ENCODE data around the gene PDZRN3. TPM values are rescaled to one million over a fixed set of nuclear protein-coding genes. Genes with fewer than 3 reads are reported as not detected.

PDZRN3 gene
- total RNA-seq, 1 donor from 2014 or later = 3.4 TPM

- Mint-ChIP-seq H3K27ac (no peak overlapping the region), H3K4me1 (peaks cover 24% of the 10 kb centered on the region)
- no peaks in the 10 kb centered on the region for H3K79me2 ChIP-seq (ENCODE audit: low read depth)
Observed at GRCh38 chr3:73552700-73553099, 72.0 kb downstream of the PDZRN3 start.

GRCh38 chr3:73550032-73550431 is 74.7 kb downstream of the PDZRN3 start:
- no peaks in the 10 kb centered on the region for H3K9me3 Mint-ChIP-seq
- Histone ChIP-seq H3K27ac (no peak overlapping the region), H3K27me3 (no peaks in the 10 kb centered on the region), H4K20me1 (ENCODE audit: low read depth) (no peaks in the 10 kb centered on the region), H3K4me2 (no peak overlapping the region), H3K9ac (no peak overlapping the region), H3K4me1 (peaks cover 2% of the 10 kb centered on the region), H2AFZ (replicated peaks) (no peak overlapping the region), H3F3A (ENCODE audit: low read depth) (no peaks in the 10 kb centered on the region), H3K4me3 (no peak overlapping the region), H3K9me3 (ENCODE audit: low read depth) (no peaks in the 10 kb centered on the region), H3K79me2 (ENCODE audit: low read depth) (no peaks in the 10 kb centered on the region), H3K36me3 (no peaks in the 10 kb centered on the region)
- TF ChIP-seq EZH2phosphoT487 (IDR thresholded peaks at IDR 0.05) = no peak
- no peak for TF ChIP-seq EZH2 (IDR thresholded peaks at IDR 0.05)
- no peak for TF ChIP-seq CTCF (IDR thresholded peaks at IDR 0.05)
- H3K4me3 Mint-ChIP-seq = no peak overlapping the region
- no peaks in the 10 kb centered on the region for H3K27me3 Mint-ChIP-seq (ENCODE audit: insufficient read depth, low read depth)
- no peak overlapping the region for H3K27ac Mint-ChIP-seq
- H3K36me3 Mint-ChIP-seq = peaks cover 2% of the 10 kb centered on the region
- peaks cover 13% of the 10 kb centered on the region for H3K4me1 Mint-ChIP-seq
- DNase-seq (ENCODE audit: low spot score) = no peak

More at GRCh38 chr3:73552700-73553099, 72.0 kb downstream of the PDZRN3 start:
- no peak overlapping the region for H3K4me3 Mint-ChIP-seq
- H3K27me3 Mint-ChIP-seq (ENCODE audit: insufficient read depth, low read depth) = no peaks in the 10 kb centered on the region
- peaks cover 8% of the 10 kb centered on the region for H3K4me1 ChIP-seq
- H3K9ac ChIP-seq = no peak overlapping the region
- no peak overlapping the region for H3K27ac ChIP-seq
- H3F3A ChIP-seq (ENCODE audit: low read depth) = no peaks in the 10 kb centered on the region
- no peak overlapping the region for H2AFZ ChIP-seq (replicated peaks)
- no peak overlapping the region for H3K4me2 ChIP-seq
- DNase-seq (ENCODE audit: low spot score) = no peak
- H4K20me1 ChIP-seq (ENCODE audit: low read depth) = no peaks in the 10 kb centered on the region
- no peaks in the 10 kb centered on the region for H3K9me3 Mint-ChIP-seq
- H3K36me3 ChIP-seq = no peaks in the 10 kb centered on the region
- TF ChIP-seq EZH2 (IDR thresholded peaks at IDR 0.05) = no peak
- TF ChIP-seq EZH2phosphoT487 (IDR thresholded peaks at IDR 0.05) = no peak
- no peak for TF ChIP-seq CTCF (IDR thresholded peaks at IDR 0.05)
- peaks cover 2% of the 10 kb centered on the region for H3K36me3 Mint-ChIP-seq
- H3K27me3 ChIP-seq = no peaks in the 10 kb centered on the region
- H3K4me3 ChIP-seq = no peak overlapping the region
- no peaks in the 10 kb centered on the region for H3K9me3 ChIP-seq (ENCODE audit: low read depth)

- Mint-ChIP-seq H3K4me1 (peaks cover 9% of the 10 kb centered on the region), H3K36me3 (peaks cover 2% of the 10 kb centered on the region), H3K27me3 (ENCODE audit: insufficient read depth, low read depth) (no peaks in the 10 kb centered on the region), H3K9me3 (no peaks in the 10 kb centered on the region), H3K4me3 (no peak overlapping the region), H3K27ac (no peak overlapping the region)
- Histone ChIP-seq H3K4me2 (no peak overlapping the region), H3K27ac (no peak overlapping the region), H3F3A (ENCODE audit: low read depth) (no peaks in the 10 kb centered on the region), H3K9me3 (ENCODE audit: low read depth) (no peaks in the 10 kb centered on the region), H4K20me1 (ENCODE audit: low read depth) (no peaks in the 10 kb centered on the region), H3K9ac (no peak overlapping the region), H3K27me3 (no peaks in the 10 kb centered on the region), H2AFZ (replicated peaks) (no peak overlapping the region), H3K36me3 (no peaks in the 10 kb centered on the region), H3K4me1 (no peaks in the 10 kb centered on the region), H3K4me3 (no peak overlapping the region), H3K79me2 (ENCODE audit: low read depth) (no peaks in the 10 kb centered on the region)
- DNase-seq (ENCODE audit: low spot score) = no peak
- TF ChIP-seq EZH2 (IDR thresholded peaks at IDR 0.05) = no peak
- no peak for TF ChIP-seq EZH2phosphoT487 (IDR thresholded peaks at IDR 0.05)
- TF ChIP-seq CTCF (IDR thresholded peaks at IDR 0.05) = no peak
Observed at GRCh38 chr3:73549051-73549600, 75.6 kb downstream of the PDZRN3 start.
